ENCODE data around the gene RALB. TPM values are rescaled to one million over a fixed set of nuclear protein-coding genes. Genes with fewer than 3 reads are reported as not detected.

The RALB gene
- polyA plus RNA-seq, 2 of the 4 experiments (the other 2 are of a cell fraction) = 72.9 to 76.5 TPM

- WGBS (ENCODE audit: missing lambda C conversion rate) = 68% methylated on average over 9 of the region's 9 CpGs
- ChIA-PET POLR2A (no interaction called here), CTCF (interaction anchor here (0.6 to 2.4 kb wide), 5 partner anchors 13 to 355 kb away, joined by 3 to 12 read pairs (median 4); no protein-coding TSS in a partner anchor)
- TF ChIP-seq, protein P1, sequence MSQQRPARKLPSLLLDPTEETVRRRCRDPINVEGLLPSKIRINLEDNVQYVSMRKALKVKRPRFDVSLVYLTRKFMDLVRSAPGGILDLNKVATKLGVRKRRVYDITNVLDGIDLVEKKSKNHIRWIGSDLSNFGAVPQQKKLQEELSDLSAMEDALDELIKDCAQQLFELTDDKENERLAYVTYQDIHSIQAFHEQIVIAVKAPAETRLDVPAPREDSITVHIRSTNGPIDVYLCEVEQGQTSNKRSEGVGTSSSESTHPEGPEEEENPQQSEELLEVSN (IDR thresholded peaks at IDR 0.05; ENCODE audit: borderline replicate concordance, low read depth) = no peak
- TF ChIP-seq JUNB (IDR thresholded peaks at IDR 0.05) (no peak), HES2 (IDR thresholded peaks at IDR 0.05) (no peak), CBX2 (IDR thresholded peaks at IDR 0.05; ENCODE audit: borderline replicate concordance, low read depth) (no peak), EHF (CRISPR knock-in tag; IDR thresholded peaks at IDR 0.05) (no peak), POLR2A (IDR thresholded peaks at IDR 0.05; ENCODE audit: low read length) (no peak), BHLHE40 (IDR thresholded peaks at IDR 0.05; ENCODE audit: low read depth, low read length) (no peak), HEYL (CRISPR knock-in tag; IDR thresholded peaks at IDR 0.05) (no peak), CHD2 (IDR thresholded peaks at IDR 0.05; ENCODE audit: low read length, partially characterized antibody) (no peak), SMC3 (IDR thresholded peaks at IDR 0.05) (no peak), PBX3 (IDR thresholded peaks at IDR 0.05) (no peak), FOSL2 (IDR thresholded peaks at IDR 0.05) (no peak), FOSL2 (CRISPR knock-in tag; IDR thresholded peaks at IDR 0.05) (no peak), NPAS2 (CRISPR knock-in tag; IDR thresholded peaks at IDR 0.05; ENCODE audit: borderline replicate concordance) (no peak), HMGXB4 (CRISPR knock-in tag; IDR thresholded peaks at IDR 0.05; ENCODE audit: borderline replicate concordance) (no peak), HOXA7 (CRISPR knock-in tag; IDR thresholded peaks at IDR 0.05) (no peak), POLR2AphosphoS2 (conservative IDR thresholded peaks at IDR 0.05; ENCODE audit: low read length) (no peak), EP300 (IDR thresholded peaks at IDR 0.05) (no peak), PHF8 (IDR thresholded peaks at IDR 0.05; ENCODE audit: borderline replicate concordance, low read depth) (no peak)
- no peak overlapping the region for H3K27ac ChIP-seq
- no peak overlapping the region for H3K4me3 ChIP-seq
- ATAC-seq = no peak
- no peak for FAIRE-seq
- DNase-seq (ENCODE audit: low read depth in 1 of 2, low spot score in 1 of 2) = no peak
- no peaks in the 10 kb centered on the region for H3K9me3 ChIP-seq
- H3K4me1 ChIP-seq = no peaks in the 10 kb centered on the region
- H3K4me2 ChIP-seq = no peak overlapping the region
These were observed 73.4 kb downstream of the RALB start for GRCh38 chr2:120326066-120326465.

GRCh38 chr2:120330946-120331822 is 78.5 kb downstream of the RALB start:
- 62% methylated on average over 21 of the region's 24 CpGs for WGBS (ENCODE audit: missing lambda C conversion rate)
- POLR2A ChIA-PET = no interaction called here
- H3K27ac ChIP-seq = no peak overlapping the region
- H3K4me3 ChIP-seq = no peak overlapping the region
- FAIRE-seq = no peak
- no peaks in the 10 kb centered on the region for H3K9me3 ChIP-seq
- CTCF ChIA-PET = interaction anchor here (1.1 to 3.3 kb wide), 5 partner anchors 12 to 762 kb away, joined by 3 to 19 read pairs (median 6); no protein-coding TSS in a partner anchor
- no peaks in the 10 kb centered on the region for H3K4me1 ChIP-seq
- TF ChIP-seq POLR2A (IDR thresholded peaks at IDR 0.05; ENCODE audit: low read length) (no peak), RCOR1 (IDR thresholded peaks at IDR 0.05; ENCODE audit: low read depth, low read length) (no peak), PHF8 (IDR thresholded peaks at IDR 0.05; ENCODE audit: borderline replicate concordance, low read depth) (no peak)
- ATAC-seq = peak in 1 of 2 experiments; percentile 24; a peak in 1 of 6 replicates
- H3K4me2 ChIP-seq = no peak overlapping the region
- no peak for DNase-seq (ENCODE audit: low read depth in 1 of 2, low spot score in 1 of 2)

All from A549 (cell line).